MM.1S (cell line): ENCODE measurements around the gene ARHGAP28.
"Not testable (repeated sequence)": the region's sequence is repeated elsewhere in the genome, so short reads cannot be mapped to it uniquely, and the experiment has no call there.

Source experiments
- DNase-seq: peaks from one replicate; pipeline ENCODE4 v3.0.0-alpha.2; 2015
- H2AFZ ChIP-seq: fragments of 300-600 bp; sonication (generic); 2 replicates; pipeline ENCODE4 v1.6.0; 2016; ENCODE audit warnings: antibody characterized with exemption, low read length
- H3F3A ChIP-seq: fragments of 300-600 bp; sonication (generic); 2 replicates; pipeline ENCODE4 v1.6.1; 2016; ENCODE audit warnings: mild to moderate bottlenecking, antibody characterized with exemption, low read length, moderate library complexity, mixed read lengths; ENCODE audit not compliant: insufficient read depth
- H3K27ac ChIP-seq: fragments of 300-600 bp; sonication (generic); 2 replicates; pipeline ENCODE4 v1.5.1; 2016; ENCODE audit warnings: mild to moderate bottlenecking, low read length
- H3K27me3 ChIP-seq: fragments of 300-600 bp; sonication (generic); replicated peaks from 2 replicates; pipeline ENCODE4 v1.6.0; 2016; ENCODE audit warnings: low read length; ENCODE audit not compliant: insufficient read depth
- H3K36me3 ChIP-seq: fragments of 300-600 bp; sonication (generic); replicated peaks from 2 replicates; pipeline ENCODE4 v1.6.1; 2016; ENCODE audit warnings: mild to moderate bottlenecking, low read length, mixed read lengths; ENCODE audit not compliant: insufficient read depth
- H3K4me1 ChIP-seq: fragments of 300-600 bp; sonication (generic); 2 replicates; pipeline ENCODE4 v1.6.1; 2016; ENCODE audit warnings: low read length, mixed read lengths
- H3K4me2 ChIP-seq: fragments of 300-600 bp; sonication (generic); 2 replicates; pipeline ENCODE4 v1.6.0; 2016; ENCODE audit warnings: low read depth, low read length
- H3K4me3 ChIP-seq: fragments of 300-600 bp; sonication (generic); 2 replicates; pipeline ENCODE4 v1.5.1; 2016; ENCODE audit warnings: low read length, mixed read lengths
- H3K79me2 ChIP-seq: fragments of 300-600 bp; sonication (generic); 2 replicates; pipeline ENCODE4 v1.6.1; 2016; ENCODE audit warnings: mixed run types, low read length, mixed read lengths
- H3K9ac ChIP-seq: fragments of 300-600 bp; sonication (generic); 2 replicates; pipeline ENCODE4 v1.6.1; 2016; ENCODE audit warnings: low read length, mixed read lengths
- H3K9me2 ChIP-seq: fragments of 300-600 bp; sonication (generic); replicated peaks from 2 replicates; pipeline ENCODE4 v1.6.1; 2016; ENCODE audit warnings: mild to moderate bottlenecking, low read length, mixed read lengths; ENCODE audit not compliant: insufficient read depth
- H3K9me3 ChIP-seq: fragments of 300-600 bp; sonication (generic); replicated peaks from 2 replicates; pipeline ENCODE4 v1.6.1; 2016; ENCODE audit warnings: mild to moderate bottlenecking, low read length, mixed read lengths; ENCODE audit not compliant: insufficient read depth
- H4K20me1 ChIP-seq: fragments of 300-600 bp; sonication (generic); 2 replicates; pipeline ENCODE4 v1.6.1; 2016; ENCODE audit warnings: mild to moderate bottlenecking, low read length, moderate library complexity, mixed read lengths; ENCODE audit not compliant: insufficient read depth
- EZH2 ChIP-seq: fragments of 300-600 bp; sonication (generic); optimal IDR thresholded peaks from 2 replicates; pipeline ENCODE3; 2017; ENCODE audit warnings: low read depth, mild to moderate bottlenecking, antibody characterized with exemption, low read length, mixed read lengths
- EZH2phosphoT487 ChIP-seq: fragments of 300-600 bp; sonication (generic); IDR thresholded peaks from 2 replicates; pipeline ENCODE4 v1.6.1; 2018; ENCODE audit warnings: antibody characterized with exemption, low read length
- TF ChIP-seq, protein P1 (sequence below): fragments of 300-600 bp; sonication (generic); IDR thresholded peaks from 2 replicates; pipeline ENCODE4 v1.5.1; 2016; ENCODE audit warnings: antibody characterized with exemption, low read length, mixed read lengths

ARHGAP28 gene

DNA sequence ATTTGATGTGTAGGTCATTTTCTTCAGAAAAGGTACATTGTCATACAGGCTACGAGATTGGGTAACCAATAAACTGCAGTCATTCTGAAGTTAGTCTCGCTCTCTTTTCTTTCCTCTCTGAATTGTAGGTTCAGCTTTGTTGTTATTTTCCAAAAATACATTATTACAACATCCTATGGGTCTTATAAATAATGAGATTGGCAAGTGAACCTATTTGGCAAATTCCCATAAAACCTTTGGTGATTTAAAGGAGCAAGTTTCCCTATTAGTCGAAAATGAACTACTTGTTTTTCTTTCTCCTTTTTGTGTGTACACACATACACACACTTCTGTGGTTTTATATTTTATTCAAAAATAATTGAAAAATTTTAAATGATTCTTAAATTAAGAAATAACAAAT lies 67.0 kb downstream of the ARHGAP28 start:
- Histone ChIP-seq H3F3A (no peaks in the 10 kb centered on the region), H3K4me3 (no peak overlapping the region), H3K27me3 (no peaks in the 10 kb centered on the region), H4K20me1 (no peaks in the 10 kb centered on the region), H3K9ac (no peak overlapping the region), H3K4me2 (no peak overlapping the region), H3K79me2 (no peaks in the 10 kb centered on the region), H2AFZ (no peak overlapping the region), H3K4me1 (no peaks in the 10 kb centered on the region), H3K36me3 (no peaks in the 10 kb centered on the region), H3K9me3 (no peaks in the 10 kb centered on the region), H3K9me2 (no peaks in the 10 kb centered on the region), H3K27ac (no peak overlapping the region)
- DNase-seq: no peak
- TF ChIP-seq EZH2 (no peak), EZH2phosphoT487 (no peak)
- TF ChIP-seq, protein P1, sequence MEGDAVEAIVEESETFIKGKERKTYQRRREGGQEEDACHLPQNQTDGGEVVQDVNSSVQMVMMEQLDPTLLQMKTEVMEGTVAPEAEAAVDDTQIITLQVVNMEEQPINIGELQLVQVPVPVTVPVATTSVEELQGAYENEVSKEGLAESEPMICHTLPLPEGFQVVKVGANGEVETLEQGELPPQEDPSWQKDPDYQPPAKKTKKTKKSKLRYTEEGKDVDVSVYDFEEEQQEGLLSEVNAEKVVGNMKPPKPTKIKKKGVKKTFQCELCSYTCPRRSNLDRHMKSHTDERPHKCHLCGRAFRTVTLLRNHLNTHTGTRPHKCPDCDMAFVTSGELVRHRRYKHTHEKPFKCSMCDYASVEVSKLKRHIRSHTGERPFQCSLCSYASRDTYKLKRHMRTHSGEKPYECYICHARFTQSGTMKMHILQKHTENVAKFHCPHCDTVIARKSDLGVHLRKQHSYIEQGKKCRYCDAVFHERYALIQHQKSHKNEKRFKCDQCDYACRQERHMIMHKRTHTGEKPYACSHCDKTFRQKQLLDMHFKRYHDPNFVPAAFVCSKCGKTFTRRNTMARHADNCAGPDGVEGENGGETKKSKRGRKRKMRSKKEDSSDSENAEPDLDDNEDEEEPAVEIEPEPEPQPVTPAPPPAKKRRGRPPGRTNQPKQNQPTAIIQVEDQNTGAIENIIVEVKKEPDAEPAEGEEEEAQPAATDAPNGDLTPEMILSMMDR: no peak

GRCh38 chr18:6797171-6797570 lies 67.7 kb downstream of the ARHGAP28 start:
- DNase-seq: no peak
- Histone ChIP-seq H4K20me1 (no peaks in the 10 kb centered on the region), H3K27me3 (no peaks in the 10 kb centered on the region), H3K27ac (no peak overlapping the region), H3F3A (no peaks in the 10 kb centered on the region), H3K9me2 (no peaks in the 10 kb centered on the region), H3K79me2 (no peaks in the 10 kb centered on the region), H3K9me3 (no peaks in the 10 kb centered on the region), H3K4me2 (no peak overlapping the region), H3K4me1 (no peaks in the 10 kb centered on the region), H2AFZ (no peak overlapping the region), H3K4me3 (no peak overlapping the region), H3K9ac (no peak overlapping the region), H3K36me3 (no peaks in the 10 kb centered on the region)
- TF ChIP-seq EZH2 (no peak), EZH2phosphoT487 (no peak)
- TF ChIP-seq, protein P1: no peak

DNA sequence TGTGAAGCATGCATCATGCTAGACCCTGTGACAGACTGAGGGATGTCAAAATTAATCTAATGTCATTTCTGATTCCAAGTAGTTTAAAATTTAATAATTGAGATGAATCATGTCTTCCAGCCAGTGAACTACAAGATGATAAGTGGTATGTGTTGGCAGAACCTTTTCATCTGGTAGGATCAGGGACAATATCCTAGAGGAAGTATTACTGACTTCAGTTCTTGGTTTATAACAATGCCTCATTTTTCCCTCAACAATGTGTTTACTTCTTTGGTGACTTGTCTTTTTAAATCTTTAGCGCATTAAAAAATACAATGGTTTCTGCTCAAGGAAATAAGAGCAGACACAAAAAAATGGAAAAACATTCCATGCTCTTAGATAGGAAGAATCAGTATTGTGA lies 69.4 kb downstream of the ARHGAP28 start:
- Histone ChIP-seq H3K9me3 (no peaks in the 10 kb centered on the region), H3F3A (no peaks in the 10 kb centered on the region), H3K27ac (no peak overlapping the region), H3K9me2 (no peaks in the 10 kb centered on the region), H3K36me3 (no peaks in the 10 kb centered on the region), H3K9ac (no peak overlapping the region), H3K4me2 (no peak overlapping the region), H3K79me2 (no peaks in the 10 kb centered on the region), H3K4me3 (no peak overlapping the region), H4K20me1 (no peaks in the 10 kb centered on the region), H3K4me1 (no peaks in the 10 kb centered on the region), H2AFZ (no peak overlapping the region), H3K27me3 (no peaks in the 10 kb centered on the region)
- DNase-seq: no peak
- TF ChIP-seq EZH2phosphoT487 (no peak), EZH2 (no peak)
- TF ChIP-seq, protein P1: no peak

DNA sequence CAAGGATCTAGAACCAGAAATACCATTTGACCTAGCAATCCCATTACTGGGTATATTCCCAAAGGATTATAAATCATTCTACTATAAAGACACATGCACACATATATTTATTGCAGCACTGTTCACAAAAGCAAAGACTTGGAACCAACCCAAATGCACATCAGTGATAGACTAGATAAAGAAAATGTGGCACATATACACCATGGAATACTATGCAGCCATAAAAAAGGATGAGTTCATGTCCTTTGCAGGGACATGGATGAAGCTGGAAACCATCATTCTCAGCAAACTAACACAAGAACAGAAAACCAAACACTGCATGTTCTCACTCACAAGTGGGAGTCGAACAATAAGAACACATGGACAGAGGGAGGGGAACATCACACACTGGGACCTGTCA lies 70.8 kb downstream of the ARHGAP28 start:
- not testable (repeated sequence) for H3K4me1 ChIP-seq, H3K9me2 ChIP-seq, H4K20me1 ChIP-seq, DNase-seq, H3K4me3 ChIP-seq, H3K9ac ChIP-seq, H3F3A ChIP-seq, H3K27me3 ChIP-seq, H3K79me2 ChIP-seq, H2AFZ ChIP-seq, H3K4me2 ChIP-seq, H3K36me3 ChIP-seq, H3K9me3 ChIP-seq, H3K27ac ChIP-seq
